Osteoblast (primary cell): ENCODE measurements around the gene LNX2. TPM values are rescaled to one million over a fixed set of nuclear protein-coding genes. Genes with fewer than 3 reads are reported as not detected.

ENCODE experiments used
- DNase-seq: peaks from one replicate; pipeline ENCODE4 v3.0.0; 2011; ENCODE audit warnings: low spot score, mixed read lengths; ENCODE audit not compliant: insufficient read length; ENCODE audit errors: missing footprints
- H2AFZ ChIP-seq: 2 replicates; pipeline ENCODE4 v1.6.0; 2011; ENCODE audit warnings: mild to moderate bottlenecking, low read length
- H3K27ac ChIP-seq: 2 replicates; pipeline ENCODE4 v1.5.1; 2011; ENCODE audit warnings: mild to moderate bottlenecking, low read depth, low read length, moderate library complexity
- H3K27me3 ChIP-seq: 2 replicates; pipeline ENCODE4 v1.6.0; 2012; ENCODE audit warnings: mild to moderate bottlenecking, control low read depth, inconsistent platforms, low read length, moderate library complexity; ENCODE audit not compliant: insufficient read depth
- H3K36me3 ChIP-seq: 2 replicates; pipeline ENCODE4 v1.5.1; 2011; ENCODE audit warnings: mild to moderate bottlenecking, low read length, control low read depth, moderate library complexity; ENCODE audit not compliant: insufficient read depth
- H3K4me1 ChIP-seq: 2 replicates; pipeline ENCODE4 v1.5.1; 2011; ENCODE audit warnings: mild to moderate bottlenecking, low read length, control low read depth, moderate library complexity; ENCODE audit not compliant: insufficient read depth
- H3K4me2 ChIP-seq: 2 replicates; pipeline ENCODE4 v1.6.0; 2011; ENCODE audit warnings: mild to moderate bottlenecking, low read length; ENCODE audit not compliant: insufficient read depth
- H3K4me3 ChIP-seq: fragments of 200-600 bp; sonication (generic); 3 replicates; pipeline ENCODE4 v1.5.1; 2012; ENCODE audit warnings: mild to moderate bottlenecking, low read length, inconsistent platforms; ENCODE audit not compliant: insufficient read depth
- H3K79me2 ChIP-seq: 2 replicates; pipeline ENCODE4 v1.6.0; 2012; ENCODE audit warnings: mild to moderate bottlenecking, low read length, control low read depth, inconsistent platforms; ENCODE audit not compliant: insufficient read depth
- H3K9me3 ChIP-seq: 2 replicates; pipeline ENCODE4 v1.5.1; 2011; ENCODE audit warnings: low read depth, low read length, control low read depth
- H4K20me1 ChIP-seq: 2 replicates; pipeline ENCODE4 v1.6.0; 2012; ENCODE audit warnings: mild to moderate bottlenecking, low read length, control low read depth; ENCODE audit not compliant: insufficient read depth
- CTCF ChIP-seq: IDR thresholded peaks from 2 replicates; pipeline ENCODE4 v1.5.1; 2011; ENCODE audit warnings: mild to moderate bottlenecking, low read depth, low read length, moderate library complexity; ENCODE audit errors: extremely low read depth
- total RNA-seq: library from RNA; depleted of rRNA; stranded (reverse); fragments of >200 nt; gene quantifications from 2 replicates; pipeline ENCODE4 v1.2.3, GENCODE V29; 2012

LNX2 gene
- total RNA-seq, 1 donor = 15.2 TPM

- no peaks in the 10 kb centered on the region for H3K9me3 ChIP-seq
- H3K4me1 ChIP-seq = no peaks in the 10 kb centered on the region
- H3K4me2 ChIP-seq = no peak overlapping the region
- no peak overlapping the region for H3K4me3 ChIP-seq
- H3K27me3 ChIP-seq = peaks cover 9% of the 10 kb centered on the region
- no peaks in the 10 kb centered on the region for H3K36me3 ChIP-seq
- no peaks in the 10 kb centered on the region for H4K20me1 ChIP-seq
- TF ChIP-seq CTCF = no peak
- no peaks in the 10 kb centered on the region for H3K79me2 ChIP-seq
- no peak overlapping the region for H3K27ac ChIP-seq
- H2AFZ ChIP-seq = no peak overlapping the region
- DNase-seq = no peak
These were observed 114.5 kb downstream of the LNX2 start for GRCh38 chr13:27505792-27506191.

DNA sequence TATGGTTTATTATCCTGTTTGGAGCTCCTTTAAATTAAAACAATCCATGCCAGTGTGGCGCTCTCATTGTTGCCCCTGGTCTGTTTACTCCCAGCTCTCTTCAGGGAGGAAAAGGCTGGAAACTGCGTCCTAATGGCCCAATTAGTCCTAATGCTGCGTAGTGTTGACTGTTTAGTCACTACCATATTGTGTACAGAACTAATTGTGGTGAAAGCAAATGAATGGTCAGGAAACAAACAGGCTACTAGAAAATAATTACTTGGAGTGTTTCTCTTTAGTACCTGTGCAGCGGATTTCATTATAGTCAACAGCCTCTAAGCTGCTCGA lies 115.5 kb downstream of the LNX2 start:
- H3K79me2 ChIP-seq = no peaks in the 10 kb centered on the region
- no peak overlapping the region for H3K4me3 ChIP-seq
- TF ChIP-seq CTCF = no peak
- H3K36me3 ChIP-seq = no peaks in the 10 kb centered on the region
- no peaks in the 10 kb centered on the region for H3K4me1 ChIP-seq
- no peaks in the 10 kb centered on the region for H3K9me3 ChIP-seq
- no peaks in the 10 kb centered on the region for H4K20me1 ChIP-seq
- H2AFZ ChIP-seq = no peak overlapping the region
- no peak overlapping the region for H3K27ac ChIP-seq
- DNase-seq = no peak
- H3K27me3 ChIP-seq = peaks cover 9% of the 10 kb centered on the region
- H3K4me2 ChIP-seq = no peak overlapping the region

DNA sequence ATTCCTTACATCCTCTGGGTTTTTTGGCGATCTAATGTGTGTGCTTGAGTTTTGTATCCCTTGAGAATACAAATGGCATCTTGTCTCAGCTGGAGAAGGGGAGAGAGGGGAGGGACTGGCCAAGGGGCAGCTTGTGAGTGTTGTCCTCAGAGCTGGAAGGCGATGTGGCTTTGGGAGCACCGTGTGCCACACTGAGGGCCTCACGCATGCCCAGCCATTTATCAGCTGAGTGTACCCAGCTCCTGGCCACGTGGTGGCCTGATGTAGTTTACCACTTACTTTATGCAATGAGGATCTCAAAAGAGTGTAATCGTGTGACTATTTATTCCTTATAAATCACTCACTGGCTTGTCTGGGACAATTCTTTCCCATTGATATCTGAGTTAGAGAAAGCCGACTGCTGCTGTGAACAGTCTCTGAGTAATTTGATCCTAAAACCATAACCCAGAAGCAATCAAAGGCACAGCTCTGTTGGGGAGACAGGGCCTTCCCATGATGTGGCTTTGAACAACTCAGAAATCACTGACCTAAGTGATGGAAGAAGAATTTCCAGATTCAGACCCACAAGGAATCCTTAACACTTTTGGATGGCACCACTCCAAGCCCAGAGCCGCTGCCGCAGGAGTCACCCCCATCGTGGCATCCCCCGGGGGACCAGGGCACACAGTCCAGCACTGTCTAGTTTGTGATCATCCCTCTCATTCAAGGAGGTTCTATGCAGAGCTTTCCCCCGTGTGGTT lies 116.0 kb downstream of the LNX2 start:
- Histone ChIP-seq H3K36me3 (no peaks in the 10 kb centered on the region), H3K27me3 (peaks cover 9% of the 10 kb centered on the region), H3K4me3 (no peak overlapping the region)

More for the DNA sequence above, 116.0 kb downstream of the LNX2 start:
- Histone ChIP-seq H3K27ac (no peak overlapping the region), H3K79me2 (no peaks in the 10 kb centered on the region), H3K4me2 (no peak overlapping the region), H3K9me3 (no peaks in the 10 kb centered on the region), H3K4me1 (no peaks in the 10 kb centered on the region), H2AFZ (no peak overlapping the region), H4K20me1 (no peaks in the 10 kb centered on the region)
- no peak for TF ChIP-seq CTCF
- DNase-seq = no peak
